IPS-NIHi11 (cell line): ENCODE data around the gene ZKSCAN1.
A peak's percentile ranks its signal among the peaks of the same experiment; 100 is the strongest.

ENCODE experiments used
- DNase-seq: peaks from one replicate; pipeline ENCODE4 v3.0.0; 2012; ENCODE audit warnings: mixed read lengths, low spot score

Gene ZKSCAN1

GRCh38 chr7:100081535-100082102, 66.2 kb downstream of the ZKSCAN1 start, which contains the start of gene ZNF3:
TSS of gene ZNF3 (minus strand) at chr7:100081723. CDS start at chr7:100077357, 4,366 bp downstream.
- DNase-seq, result peak; percentile 93

DNA sequence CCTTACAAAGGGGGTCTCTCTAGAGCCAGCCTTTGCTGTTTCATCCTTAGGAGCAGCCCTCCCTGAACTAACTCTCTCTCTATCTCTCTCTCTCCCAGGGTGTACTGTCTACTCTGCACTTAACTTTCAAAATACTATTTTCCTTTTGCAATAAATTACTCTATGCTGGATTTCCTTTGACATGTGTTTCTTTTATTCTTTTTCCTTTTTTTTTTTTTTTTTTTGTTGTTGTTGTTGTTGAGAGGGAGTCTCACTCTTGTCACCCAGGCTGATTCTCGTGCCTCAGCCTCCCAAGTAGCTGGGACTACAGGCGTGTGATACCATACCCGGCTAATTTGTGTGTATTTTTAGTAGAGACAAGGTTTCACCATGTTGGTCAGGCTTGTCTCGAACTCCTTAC, 67.6 kb downstream of the ZKSCAN1 start:
- no peak for DNase-seq

DNA sequence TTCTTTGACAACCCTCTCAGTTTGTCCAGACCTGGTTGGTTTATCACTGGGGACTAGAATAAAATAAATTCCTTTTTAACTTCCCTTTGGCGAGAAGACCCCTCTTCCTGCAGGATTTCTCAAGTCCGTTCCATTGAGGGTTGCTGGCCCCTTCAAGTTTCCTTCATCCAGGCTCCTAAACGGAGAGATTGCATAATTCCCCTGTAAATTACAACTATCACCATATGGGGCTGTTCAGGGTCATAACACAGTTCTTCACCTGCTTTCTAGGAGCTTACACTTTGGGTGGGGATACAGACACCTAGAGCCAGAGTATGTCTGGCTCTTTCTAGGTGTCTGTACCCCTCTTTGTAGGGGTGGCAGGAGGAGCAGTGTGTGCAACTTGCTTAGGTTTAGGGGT, 70.1 kb downstream of the ZKSCAN1 start:
- DNase-seq, result no peak

DNA sequence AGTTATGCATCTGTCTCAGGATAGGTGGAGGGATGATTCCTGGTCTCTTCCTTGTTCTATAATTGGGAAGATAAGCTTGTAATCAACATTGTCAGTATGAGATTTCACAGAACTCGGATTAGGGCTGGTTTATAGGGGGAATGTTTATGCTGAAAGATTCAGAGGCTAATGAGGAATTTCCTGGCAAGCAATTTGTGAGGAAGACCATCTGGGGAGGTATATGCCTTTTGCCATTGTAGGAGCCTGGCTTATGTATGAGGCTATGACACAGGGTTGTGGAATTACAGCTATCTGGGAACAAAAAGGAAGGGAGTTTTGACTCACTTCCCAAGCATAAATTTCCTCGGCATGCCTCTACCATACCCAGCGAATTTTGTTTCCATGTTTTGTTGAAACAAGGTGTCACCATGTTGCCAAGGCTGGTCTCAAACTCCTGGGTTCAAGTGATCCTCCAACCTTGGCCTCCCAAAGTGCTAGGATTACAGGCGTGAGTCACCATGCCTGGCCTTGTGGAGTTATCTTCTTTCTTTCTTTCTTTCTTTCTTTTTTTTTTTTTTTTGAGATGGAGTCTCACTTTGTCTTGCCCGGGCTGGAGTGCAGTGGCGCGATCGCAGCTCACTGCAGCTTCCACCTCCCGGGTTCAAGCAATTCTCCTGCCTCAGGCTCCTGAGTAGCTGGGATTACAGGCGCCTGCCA, 71.8 kb downstream of the ZKSCAN1 start:
- DNase-seq, result no peak

- no peak for DNase-seq
Observed at GRCh38 chr7:100088095-100088620, 72.8 kb downstream of the ZKSCAN1 start.

- peak; percentile 90 for DNase-seq
Observed at GRCh38 chr7:100088621-100089457, 73.4 kb downstream of the ZKSCAN1 start, which contains the start of gene COPS6. TSS of gene COPS6 (plus strand) at chr7:100088969. CDS start at chr7:100088991, 22 bp downstream.

DNA sequence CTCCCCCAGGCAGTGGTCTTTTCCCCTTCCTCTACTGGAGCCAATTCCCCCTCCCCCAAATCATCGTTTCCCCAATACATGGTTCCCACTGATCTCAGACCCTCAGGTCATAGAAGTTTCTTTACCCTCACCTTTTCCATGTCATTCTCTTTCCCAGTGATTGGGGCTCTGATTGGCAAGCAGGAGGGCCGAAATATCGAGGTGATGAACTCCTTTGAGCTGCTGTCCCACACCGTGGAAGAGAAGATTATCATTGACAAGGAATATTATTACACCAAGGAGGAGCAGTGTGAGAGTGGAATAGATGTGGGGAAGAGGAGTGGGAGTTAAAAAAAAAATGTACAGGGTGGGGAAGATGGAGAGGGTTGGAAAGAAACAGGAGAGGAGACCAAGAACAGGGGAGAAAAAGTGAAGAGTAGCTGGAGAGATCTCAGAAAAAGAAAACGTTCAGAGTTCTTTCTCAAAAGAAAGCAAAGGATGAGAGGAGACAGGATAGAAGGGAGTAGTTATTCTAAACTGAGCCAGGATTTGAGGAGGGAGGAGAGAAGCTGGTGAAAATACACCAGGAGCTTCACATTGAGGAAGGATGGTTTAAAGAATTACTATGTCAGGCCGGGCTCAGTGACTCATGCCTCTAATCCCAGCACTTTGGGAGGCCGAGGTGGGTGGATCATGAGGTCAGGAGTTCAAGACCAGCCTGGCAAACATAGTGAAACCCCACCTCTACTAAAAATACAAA, 74.2 kb downstream of the ZKSCAN1 start:
- DNase-seq, result no peak

DNA sequence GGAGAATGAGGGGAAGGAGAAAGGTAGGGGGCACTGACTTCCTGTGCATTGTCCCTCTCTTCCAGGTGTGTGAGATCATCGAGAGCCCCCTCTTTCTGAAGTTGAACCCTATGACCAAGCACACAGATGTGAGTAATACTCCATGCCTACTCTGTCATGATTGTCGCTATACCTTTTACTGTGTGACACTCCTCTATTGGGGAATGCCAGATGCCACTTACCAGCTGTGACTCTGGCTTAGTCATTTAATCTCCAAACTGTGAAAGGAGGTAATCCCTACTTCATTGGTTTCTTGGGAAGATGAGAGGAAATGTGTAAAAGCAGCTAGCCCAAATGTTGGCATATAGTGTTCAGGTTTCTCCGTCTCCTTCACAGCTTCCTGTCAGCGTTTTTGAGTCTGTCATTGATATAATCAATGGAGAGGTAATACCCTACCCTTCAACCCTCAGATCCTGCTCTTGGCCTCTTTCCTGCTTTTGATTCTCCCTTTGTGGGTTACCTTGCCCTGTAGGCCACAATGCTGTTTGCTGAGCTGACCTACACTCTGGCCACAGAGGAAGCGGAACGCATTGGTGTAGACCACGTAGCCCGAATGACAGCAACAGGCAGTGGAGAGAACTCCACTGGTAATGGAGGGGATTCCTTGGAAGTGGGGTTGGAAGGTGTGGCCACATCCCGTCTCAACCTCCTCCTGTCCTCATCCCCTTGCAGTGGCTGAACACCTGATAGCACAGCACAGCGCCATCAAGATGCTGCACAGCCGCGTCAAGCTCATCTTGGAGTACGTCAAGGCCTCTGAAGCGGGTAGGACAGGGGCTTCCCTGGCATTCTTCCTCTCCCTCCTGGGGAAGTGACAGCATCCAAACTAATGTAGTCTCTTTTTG, 75.4 kb downstream of the ZKSCAN1 start:
- DNase-seq, result no peak
